GM12873 (cell line): ENCODE data around the gene RDH8.

Source experiments
- TF ChIP-seq, protein P1 (sequence below): IDR thresholded peaks from 2 replicates; pipeline ENCODE4 v1.5.1; 2012; ENCODE audit warnings: low read depth, mild to moderate bottlenecking, moderate library complexity, low read length, control low read depth; ENCODE audit not compliant: insufficient read depth; ENCODE audit errors: missing control alignments

RDH8 gene

GRCh38 chr19:10069046-10069445 is 55.8 kb downstream of the RDH8 start:
- TF ChIP-seq, protein P1, sequence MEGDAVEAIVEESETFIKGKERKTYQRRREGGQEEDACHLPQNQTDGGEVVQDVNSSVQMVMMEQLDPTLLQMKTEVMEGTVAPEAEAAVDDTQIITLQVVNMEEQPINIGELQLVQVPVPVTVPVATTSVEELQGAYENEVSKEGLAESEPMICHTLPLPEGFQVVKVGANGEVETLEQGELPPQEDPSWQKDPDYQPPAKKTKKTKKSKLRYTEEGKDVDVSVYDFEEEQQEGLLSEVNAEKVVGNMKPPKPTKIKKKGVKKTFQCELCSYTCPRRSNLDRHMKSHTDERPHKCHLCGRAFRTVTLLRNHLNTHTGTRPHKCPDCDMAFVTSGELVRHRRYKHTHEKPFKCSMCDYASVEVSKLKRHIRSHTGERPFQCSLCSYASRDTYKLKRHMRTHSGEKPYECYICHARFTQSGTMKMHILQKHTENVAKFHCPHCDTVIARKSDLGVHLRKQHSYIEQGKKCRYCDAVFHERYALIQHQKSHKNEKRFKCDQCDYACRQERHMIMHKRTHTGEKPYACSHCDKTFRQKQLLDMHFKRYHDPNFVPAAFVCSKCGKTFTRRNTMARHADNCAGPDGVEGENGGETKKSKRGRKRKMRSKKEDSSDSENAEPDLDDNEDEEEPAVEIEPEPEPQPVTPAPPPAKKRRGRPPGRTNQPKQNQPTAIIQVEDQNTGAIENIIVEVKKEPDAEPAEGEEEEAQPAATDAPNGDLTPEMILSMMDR: no peak

- TF ChIP-seq, protein P1: no peak
These were observed 57.6 kb downstream of the RDH8 start for GRCh38 chr19:10070730-10071446.
